Measurements from ENCODE around the gene ESRP2.

ESRP2 gene

GRCh38 chr16:68236826-68237242 lies 907 bp upstream of the ESRP2 start:
- no peak for DNase-seq

DNA sequence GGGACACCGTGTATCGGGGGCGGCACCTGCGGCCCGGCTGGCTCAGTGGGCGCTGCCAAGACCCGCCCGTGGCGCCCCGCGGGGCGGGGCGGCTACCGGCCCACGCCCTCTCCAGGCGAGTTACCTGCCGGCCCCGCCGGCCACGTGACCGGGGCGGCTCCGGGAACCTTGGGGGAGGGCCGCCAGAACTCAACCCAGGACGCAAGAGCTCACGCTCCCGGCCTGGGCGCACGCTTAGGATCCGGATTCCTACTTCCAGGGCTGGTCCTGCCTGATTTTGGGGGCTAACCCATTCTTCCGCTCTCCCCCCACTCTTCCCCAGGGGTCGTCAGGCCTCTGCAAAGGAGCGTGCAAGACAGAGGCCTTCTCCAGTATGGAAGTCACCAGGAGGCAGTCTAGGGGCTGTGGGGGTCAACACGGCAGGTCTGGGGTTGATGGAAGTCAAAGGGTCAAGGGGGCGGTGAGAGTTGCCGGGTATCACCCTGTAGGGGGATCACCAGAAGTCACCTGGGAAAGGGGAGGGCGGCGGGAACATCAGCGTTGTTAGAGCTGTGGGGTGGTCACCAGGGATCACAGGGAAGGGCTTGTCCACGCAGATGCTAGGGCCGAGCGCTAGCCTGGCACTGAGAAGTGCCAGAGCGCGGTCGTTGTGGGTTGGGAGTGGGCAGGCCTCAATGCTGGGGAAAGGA lies 354 bp upstream of the ESRP2 start:
- peak; percentile 57 for DNase-seq

- no peak for DNase-seq
Measured at GRCh38 chr16:68235108-68235886, 630 bp downstream of the ESRP2 start.

DNA sequence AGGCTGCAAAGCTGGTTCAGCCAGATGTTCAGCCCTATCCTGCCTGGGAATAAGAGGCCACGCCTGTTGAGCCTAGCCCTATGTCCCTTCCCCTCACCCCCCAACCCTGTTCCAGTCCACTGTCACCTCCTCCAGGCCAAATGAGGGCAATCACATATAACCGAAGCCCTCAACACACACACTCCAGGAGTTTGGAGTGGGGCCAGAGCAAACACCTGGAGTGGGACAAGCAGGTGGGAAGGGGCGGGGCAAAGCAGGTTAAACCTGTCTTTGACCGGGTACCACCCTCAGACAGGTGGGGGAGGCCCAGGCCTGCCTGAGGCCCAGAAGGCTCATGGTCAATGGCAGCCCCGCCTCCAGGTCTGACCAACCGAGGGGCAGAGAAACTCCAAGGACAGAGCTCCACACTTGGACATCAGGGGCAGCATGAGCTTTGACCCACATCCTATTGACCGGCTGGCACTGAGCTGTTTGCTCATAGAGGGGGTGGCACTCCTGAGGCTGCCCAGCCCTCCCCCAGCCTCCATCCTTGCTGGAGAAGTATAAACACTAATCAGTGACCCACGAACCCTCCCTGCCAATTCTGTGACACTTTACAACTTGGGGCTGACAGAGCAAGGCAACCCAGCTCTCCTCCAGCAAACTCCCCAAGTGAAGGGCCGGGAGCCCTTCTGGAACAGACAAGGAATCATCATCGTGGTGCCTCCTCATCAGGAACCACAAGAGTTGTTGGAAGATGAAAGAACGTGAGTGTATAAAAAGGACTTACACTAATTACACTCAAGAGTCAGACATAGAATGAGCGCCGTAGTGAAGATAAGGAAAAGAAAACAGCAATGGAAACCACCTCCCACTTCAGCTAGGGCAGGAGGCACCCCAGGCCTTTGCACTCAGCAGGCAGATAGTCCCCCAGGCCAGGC lies 1.5 kb downstream of the ESRP2 start:
- no peak for DNase-seq

GRCh38 chr16:68233835-68234187 lies 2.1 kb downstream of the ESRP2 start:
- no peak for DNase-seq

DNA sequence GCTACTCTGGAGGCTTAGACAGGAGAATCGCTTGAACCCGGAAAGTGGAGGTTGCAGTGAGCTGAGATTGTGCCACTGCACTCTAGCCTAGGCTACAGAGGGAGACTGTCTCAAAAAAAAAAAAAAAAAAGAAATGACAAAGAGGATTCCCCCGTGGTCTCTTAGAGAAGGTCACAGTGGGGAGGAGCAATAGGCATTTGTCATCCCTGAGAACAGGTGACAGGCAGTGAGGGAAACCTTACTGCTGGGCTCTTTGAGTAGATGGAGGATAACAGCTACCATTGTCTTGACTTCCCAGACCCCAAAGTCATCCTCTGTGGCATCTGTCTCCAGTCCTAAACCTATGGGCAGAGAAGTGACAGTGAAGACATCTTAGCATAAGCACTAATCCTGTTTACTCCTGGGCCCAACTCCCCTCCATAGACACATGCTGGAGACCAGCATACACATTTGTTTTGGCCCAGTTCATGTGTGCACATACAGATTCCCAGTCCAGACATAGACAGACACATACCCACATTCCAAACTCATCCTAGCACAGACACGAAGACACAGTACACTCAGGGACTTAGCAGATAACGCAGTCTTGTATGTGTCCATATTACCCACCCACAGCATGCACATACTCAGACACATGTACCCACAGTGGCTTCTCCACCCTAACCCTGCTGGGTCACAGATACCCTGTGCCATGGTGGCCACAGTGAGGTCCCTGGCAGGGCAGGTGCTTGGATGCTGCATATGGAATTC lies 2.7 kb downstream of the ESRP2 start:
- peak; percentile 34 for DNase-seq

DNA sequence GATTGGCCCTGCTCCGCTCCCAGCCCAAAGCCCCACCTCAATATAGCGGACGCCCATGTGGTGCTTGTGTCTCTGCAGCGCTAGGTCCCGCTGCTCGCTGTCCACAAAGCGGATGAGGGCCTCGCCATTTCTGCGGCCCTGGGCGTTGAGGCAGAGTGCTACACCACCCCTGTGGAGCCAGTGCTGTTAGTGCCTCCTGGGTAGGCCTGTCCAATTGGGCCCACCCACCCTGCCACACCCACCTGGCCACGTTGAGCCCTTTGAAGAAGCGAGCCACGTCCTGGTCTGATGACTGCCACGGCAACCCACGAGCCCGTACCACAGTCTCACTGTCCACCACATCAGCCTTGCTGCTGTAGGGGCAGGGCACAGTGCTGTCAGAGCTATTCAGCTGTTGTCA lies 3.6 kb downstream of the ESRP2 start:
- DNase-seq: no peak

DNA sequence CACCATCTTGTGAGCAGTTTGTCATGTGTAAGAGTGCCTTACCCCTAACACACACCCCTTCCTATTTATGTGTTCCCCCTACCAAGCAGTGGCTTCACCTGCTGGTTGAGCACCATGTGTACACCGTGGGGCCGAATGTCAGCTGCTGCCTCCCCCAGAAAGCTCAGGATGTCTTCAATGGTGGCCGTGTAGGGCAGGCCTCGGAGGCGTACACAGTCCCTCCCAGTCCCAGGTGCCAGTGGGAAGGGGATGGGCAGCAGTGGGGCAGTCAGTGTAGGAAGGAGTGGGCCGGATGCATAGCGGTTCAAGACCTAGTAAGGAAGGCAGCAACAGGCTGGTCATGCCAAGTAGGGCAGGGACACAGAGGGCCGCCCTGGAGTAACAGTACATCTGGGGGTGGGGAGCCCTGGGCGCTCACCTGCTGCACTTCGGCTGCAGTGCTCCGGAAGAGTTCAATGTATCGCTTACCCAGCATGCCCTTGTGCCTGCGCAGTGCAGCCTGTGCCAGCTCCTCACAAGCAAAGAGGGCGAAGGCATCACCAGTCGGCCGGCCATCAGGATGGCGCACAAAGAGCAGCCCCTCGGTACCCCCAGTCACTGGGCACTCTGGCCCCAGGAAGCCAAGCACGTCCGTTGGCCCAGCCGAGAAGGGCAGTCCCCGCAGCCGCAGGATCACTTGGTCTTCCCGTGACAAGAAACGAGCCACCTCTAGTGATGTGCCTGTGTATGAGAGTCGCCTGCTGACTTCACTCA lies 4.4 kb downstream of the ESRP2 start:
- no peak for DNase-seq

DNA sequence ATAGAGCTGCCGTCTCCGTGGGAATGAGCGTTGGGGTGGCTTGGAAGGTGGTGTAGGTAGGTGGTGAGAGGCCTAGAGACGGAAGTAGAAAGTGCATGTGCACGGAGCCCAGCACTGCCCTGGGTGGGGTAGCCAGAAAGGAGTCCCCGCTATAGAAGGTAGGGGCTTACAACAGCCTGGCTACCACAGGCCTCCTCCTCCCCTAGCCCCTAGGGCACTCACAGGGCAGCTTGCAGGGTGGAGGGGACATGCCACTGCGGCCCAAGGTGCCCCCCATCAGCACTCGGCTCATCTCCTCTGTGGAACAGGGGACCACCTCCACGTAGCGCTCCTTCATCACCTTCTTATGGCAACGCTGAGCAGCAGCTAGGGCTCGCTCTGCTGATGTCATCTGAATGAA lies 5.0 kb downstream of the ESRP2 start:
- no peak for DNase-seq

GRCh38 chr16:68230176-68230571 lies 5.8 kb downstream of the ESRP2 start:
- DNase-seq: no peak

DNA sequence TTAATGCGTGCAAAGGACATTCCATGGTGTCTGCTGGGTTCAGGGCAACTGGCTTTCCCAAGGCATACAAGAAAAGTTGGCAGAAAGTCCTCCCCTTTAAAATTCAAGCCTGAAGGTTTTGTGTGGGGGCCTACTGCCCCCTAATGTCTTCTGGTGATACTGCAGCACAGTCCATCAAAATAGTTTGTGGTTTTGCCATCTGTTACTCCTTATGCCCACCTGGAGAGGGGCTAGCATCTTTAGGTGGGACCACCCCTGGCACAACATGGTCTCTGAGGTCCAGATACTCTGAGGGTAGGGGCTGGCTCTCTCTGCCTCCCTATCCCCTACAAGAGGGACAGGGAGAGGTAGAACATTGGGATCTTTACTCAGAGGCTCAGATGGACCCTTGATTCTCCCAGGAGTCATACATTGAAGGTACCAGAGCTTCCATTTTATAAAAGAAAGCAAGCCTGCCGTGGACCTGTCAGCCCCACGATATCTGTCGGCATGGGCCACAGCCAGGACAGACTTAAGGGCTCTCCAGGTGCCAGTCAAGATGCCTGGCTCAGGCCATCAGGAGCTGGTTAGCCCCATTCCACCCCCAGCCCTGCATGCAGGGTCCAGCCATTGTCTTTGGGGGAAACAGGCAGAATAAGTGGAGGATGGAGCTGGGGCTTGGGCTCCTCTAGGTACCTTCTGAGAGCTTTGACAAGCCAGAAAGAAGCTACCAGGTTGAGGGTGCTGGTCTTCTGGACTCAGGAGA lies 6.3 kb downstream of the ESRP2 start:
- DNase-seq: peak; percentile 64

DNA sequence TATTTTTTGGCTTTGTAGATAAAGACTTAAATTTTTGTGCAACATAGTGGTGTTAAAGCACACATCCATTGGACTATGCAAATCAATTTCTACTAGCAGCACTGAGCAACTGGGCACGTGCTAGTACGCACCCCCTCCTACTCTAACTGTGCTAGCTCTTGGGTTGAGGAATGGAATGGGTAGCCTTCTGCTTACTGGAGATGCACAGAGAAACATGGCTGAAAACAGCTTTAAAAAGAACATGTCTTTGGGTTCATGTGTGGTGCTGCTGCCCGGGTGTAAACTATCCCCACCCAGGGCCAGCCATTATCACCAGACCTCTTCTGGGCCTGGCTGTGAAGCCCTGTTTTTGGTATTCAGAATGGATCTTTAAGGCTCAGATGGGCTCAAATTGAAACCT lies 7.3 kb downstream of the ESRP2 start:
- DNase-seq: no peak

DNA sequence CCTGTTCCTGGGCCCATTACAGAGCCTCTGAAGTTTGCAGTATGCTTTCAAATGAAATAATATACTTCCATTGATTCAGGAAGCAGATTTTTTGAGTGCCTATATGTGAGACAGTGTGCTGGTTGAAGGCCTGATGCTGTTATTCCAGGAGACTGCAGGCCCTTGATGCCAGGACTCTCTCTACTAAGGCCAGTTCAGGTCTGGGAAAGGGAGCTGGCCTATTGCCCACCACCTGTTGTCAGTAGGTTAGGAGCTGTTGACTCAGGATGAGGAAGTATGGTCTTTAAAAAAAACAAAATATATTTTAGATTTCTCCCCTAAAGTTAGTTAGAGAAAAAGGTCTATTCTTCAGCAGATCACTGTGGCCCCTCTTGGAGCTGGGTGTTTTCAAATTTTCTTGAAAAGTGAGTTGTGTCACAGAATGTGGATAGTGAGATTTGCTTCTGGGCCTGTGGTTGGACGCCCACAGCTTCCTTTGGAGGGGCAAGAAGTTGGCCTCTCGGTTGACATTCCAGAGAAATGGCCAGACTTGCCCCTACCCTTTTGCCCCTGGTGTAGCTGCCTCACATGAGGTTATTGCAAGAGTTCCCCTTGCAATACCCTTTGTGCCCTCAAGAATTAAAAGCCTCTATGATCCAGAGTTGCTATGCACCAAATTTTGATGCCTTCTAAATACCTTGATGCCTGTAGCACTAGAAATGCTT lies 7.9 kb downstream of the ESRP2 start:
- no peak for DNase-seq

DNA sequence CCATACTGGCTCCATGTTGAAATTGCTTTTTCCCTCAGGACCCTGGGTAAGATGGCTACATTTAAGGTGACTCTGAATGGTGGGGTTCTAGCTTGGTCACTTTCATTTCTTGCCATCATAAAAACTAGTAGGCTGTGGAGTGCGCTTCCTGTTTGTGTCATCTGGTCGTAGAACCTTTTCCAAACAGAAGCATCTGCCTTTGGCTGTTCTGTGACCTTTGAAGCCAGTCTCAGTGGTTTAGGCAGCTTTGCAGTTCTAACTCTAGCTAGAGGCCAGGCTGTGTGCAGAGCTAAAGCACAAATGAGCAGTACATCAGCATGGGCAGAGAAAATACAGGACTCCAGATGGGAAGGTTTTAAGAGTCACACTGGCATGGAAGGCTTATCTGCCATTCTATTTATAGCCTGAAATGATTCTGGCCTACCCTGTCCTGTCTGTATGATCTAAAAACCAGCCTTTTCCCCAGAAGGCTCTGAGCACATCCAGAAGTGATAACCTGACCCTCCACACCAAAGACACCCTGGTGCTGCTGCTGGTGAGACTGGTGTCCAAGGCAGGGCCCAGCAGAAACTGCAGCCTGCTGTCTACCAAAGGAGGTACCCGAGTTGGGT lies 8.6 kb downstream of the ESRP2 start:
- DNase-seq: peak; percentile 49

DNA sequence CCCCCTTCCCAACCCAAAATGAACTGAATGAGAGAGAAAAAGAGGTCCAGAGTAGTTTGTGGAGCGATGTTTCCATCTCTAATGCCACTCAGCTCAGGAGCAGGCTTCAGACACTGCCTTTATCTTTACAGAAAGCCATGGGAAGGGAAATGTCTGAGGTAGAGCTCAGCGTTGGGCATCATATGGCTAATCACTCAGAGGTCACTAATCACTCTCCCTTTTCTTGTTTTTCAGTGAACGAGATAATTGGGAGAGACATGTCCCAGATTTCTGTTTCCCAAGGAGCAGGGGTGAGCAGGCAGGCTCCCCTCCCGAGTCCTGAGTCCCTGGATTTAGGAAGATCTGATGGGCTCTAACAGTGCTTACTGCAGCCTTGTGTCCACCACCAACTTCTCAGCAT lies 9.8 kb downstream of the ESRP2 start:
- no peak for DNase-seq

DNA sequence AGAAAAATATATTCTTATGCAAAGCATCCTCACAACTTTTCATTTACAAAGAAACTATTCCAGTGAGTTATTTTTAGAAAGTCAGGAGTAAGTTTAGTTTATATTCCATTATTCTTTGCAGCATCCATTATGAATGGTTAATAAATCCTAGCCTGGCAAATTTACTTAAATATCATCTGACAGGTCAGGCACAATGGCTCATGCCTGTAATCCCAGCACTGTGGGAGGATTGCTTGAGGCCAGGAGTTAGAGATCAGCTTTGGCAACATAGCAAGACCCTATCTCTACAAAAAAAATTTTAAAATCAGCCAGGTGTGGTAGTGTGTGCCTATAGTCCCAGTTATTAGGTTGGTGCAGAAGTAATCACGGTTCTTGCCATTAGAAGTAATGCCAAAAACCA lies 12.9 kb downstream of the ESRP2 start:
- DNase-seq: no peak

GRCh38 chr16:68219725-68220351 lies 16.1 kb downstream of the ESRP2 start:
- DNase-seq: no peak

DNA sequence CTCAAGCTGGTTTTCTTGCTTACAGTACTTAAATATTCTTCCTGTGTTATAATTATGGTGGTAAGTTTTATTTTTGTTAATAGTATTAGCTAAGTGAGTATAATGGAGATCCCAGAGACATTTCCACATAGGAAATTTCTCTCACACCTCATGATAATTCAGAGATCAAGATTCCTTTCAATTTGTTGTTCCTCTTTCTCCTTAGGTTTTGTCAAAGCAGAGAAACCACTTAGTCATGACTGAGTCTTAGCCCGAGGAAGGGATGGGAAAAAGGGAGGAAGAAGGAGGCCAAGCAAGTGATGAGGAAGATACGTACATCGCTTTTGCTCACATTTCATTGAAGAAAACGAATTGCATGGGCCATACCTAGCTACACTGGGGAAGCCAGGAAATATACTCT lies 18.4 kb downstream of the ESRP2 start:
- DNase-seq: no peak

DNA sequence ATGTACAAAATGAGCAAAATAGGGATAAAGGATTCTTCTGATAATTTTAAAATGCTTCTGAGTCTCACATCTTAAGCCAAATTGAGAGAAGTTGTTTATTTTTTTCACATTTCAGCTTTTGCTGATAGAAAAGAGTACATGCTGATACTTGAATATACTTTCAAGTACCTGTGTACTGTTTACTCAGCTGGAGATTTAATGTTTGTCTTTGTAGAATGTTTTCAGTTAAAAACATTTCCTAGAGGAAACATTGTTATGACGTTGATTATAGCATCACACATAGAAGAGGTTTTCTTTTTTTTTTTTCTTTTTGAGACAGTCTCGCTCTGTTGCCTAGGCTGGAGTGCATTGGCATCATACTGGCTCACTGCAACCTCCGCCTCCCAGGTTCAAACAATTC lies 19.7 kb downstream of the ESRP2 start:
- DNase-seq: no peak

DNA sequence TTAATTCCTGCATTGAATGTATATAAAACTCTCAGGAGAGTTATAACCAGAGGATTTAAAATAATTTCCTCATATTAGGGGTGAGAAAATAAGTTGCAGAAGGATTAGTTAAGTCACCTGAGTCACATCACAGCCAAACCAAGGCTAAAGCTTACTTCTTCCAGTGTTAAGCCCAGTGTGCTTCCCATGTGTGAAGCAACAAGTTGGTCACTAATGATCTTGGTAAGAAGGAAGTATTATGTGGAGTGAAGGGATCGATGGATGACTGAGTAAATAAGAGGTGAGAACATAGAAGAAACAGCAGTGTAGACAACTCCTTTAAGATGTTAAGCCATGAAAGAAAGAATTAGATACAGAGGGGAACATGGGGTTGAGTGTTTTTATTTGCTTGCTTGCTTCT lies 20.6 kb downstream of the ESRP2 start:
- no peak for DNase-seq

All from CD4-positive, alpha-beta T cell treated with Interleukin-17A for 4 hours (primary cell).